ENCODE measurements around the gene DCC. TPM values are rescaled to one million over a fixed set of nuclear protein-coding genes. Genes with fewer than 3 reads are reported as not detected.

DCC gene
- total RNA-seq, 1 experiment from 2014 or later, result 0.39 TPM

- BruUV-seq (replicated peaks), result no TSS peak
- Histone ChIP-seq H3K4me1 (no peaks in the 10 kb centered on the region), H3K27me3 (replicated peaks; ENCODE audit: control insufficient read depth, insufficient read depth, low read length) (no peaks in the 10 kb centered on the region), H3K4me3 (ENCODE audit: low read depth, low read length) (no peak overlapping the region), H3K36me3 (ENCODE audit: control insufficient read depth, insufficient read depth, low read length) (no peaks in the 10 kb centered on the region), H3K9me3 (no peaks in the 10 kb centered on the region)
- Mint-ChIP-seq H3K4me1 (ENCODE audit: low read depth, unreplicated experiment) (no peaks in the 10 kb centered on the region), H3K36me3 (ENCODE audit: insufficient read depth, unreplicated experiment) (no peaks in the 10 kb centered on the region), H3K4me3 (ENCODE audit: unreplicated experiment) (no peak overlapping the region), H3K27me3 (ENCODE audit: insufficient read depth, unreplicated experiment) (no peaks in the 10 kb centered on the region), H3K9me3 (ENCODE audit: unreplicated experiment) (no peaks in the 10 kb centered on the region), H3K27ac (ENCODE audit: unreplicated experiment) (no peak overlapping the region)
- ChIA-PET POLR2A (no interaction called here), CTCF (no interaction called here)
- intact Hi-C loops (cut with micrococcal nuclease; ENCODE audit: unreplicated experiment), result no loop called here
- no peak for TF ChIP-seq CTCF (IDR thresholded peaks at IDR 0.05; ENCODE audit: insufficient read depth in 1 of 2, low read depth in 1 of 2, low read length in 1 of 2, severe bottlenecking in 1 of 2, unreplicated experiment in 1 of 2)
- no peak for DNase-seq
Observed at GRCh38 chr18:52319424-52319983, 20.5 kb upstream of the DCC start.

GRCh38 chr18:52322307-52322706, 17.7 kb upstream of the DCC start:
- no peak overlapping the region for H3K4me3 ChIP-seq (ENCODE audit: low read depth, low read length)
- TF ChIP-seq CTCF (IDR thresholded peaks at IDR 0.05; ENCODE audit: insufficient read depth in 1 of 2, low read depth in 1 of 2, low read length in 1 of 2, severe bottlenecking in 1 of 2, unreplicated experiment in 1 of 2), result no peak
- no peaks in the 10 kb centered on the region for H3K27me3 ChIP-seq (replicated peaks; ENCODE audit: control insufficient read depth, insufficient read depth, low read length)
- Mint-ChIP-seq H3K4me1 (ENCODE audit: low read depth, unreplicated experiment) (no peaks in the 10 kb centered on the region), H3K9me3 (ENCODE audit: unreplicated experiment) (no peaks in the 10 kb centered on the region), H3K36me3 (ENCODE audit: insufficient read depth, unreplicated experiment) (no peaks in the 10 kb centered on the region), H3K27ac (ENCODE audit: unreplicated experiment) (no peak overlapping the region), H3K4me3 (ENCODE audit: unreplicated experiment) (no peak overlapping the region), H3K27me3 (ENCODE audit: insufficient read depth, unreplicated experiment) (no peaks in the 10 kb centered on the region)
- intact Hi-C loops (cut with micrococcal nuclease; ENCODE audit: unreplicated experiment), result no loop called here
- no peaks in the 10 kb centered on the region for H3K36me3 ChIP-seq (ENCODE audit: control insufficient read depth, insufficient read depth, low read length)
- no peaks in the 10 kb centered on the region for H3K9me3 ChIP-seq
- no peaks in the 10 kb centered on the region for H3K4me1 ChIP-seq
- ChIA-PET POLR2A (no interaction called here), CTCF (no interaction called here)
- no TSS peak for BruUV-seq (replicated peaks)
- no peak for DNase-seq

- no peak overlapping the region for H3K4me3 ChIP-seq (ENCODE audit: low read depth, low read length)
- Mint-ChIP-seq H3K27me3 (ENCODE audit: insufficient read depth, unreplicated experiment) (no peaks in the 10 kb centered on the region), H3K4me3 (ENCODE audit: unreplicated experiment) (no peak overlapping the region), H3K4me1 (ENCODE audit: low read depth, unreplicated experiment) (no peaks in the 10 kb centered on the region), H3K9me3 (ENCODE audit: unreplicated experiment) (no peaks in the 10 kb centered on the region), H3K36me3 (ENCODE audit: insufficient read depth, unreplicated experiment) (no peaks in the 10 kb centered on the region), H3K27ac (ENCODE audit: unreplicated experiment) (no peak overlapping the region)
- intact Hi-C loops (cut with micrococcal nuclease; ENCODE audit: unreplicated experiment), result no loop called here
- POLR2A ChIA-PET, result no interaction called here
- BruUV-seq (replicated peaks), result no TSS peak
- no peaks in the 10 kb centered on the region for H3K36me3 ChIP-seq (ENCODE audit: control insufficient read depth, insufficient read depth, low read length)
- no peaks in the 10 kb centered on the region for H3K4me1 ChIP-seq
- no peak for DNase-seq
- H3K27me3 ChIP-seq (replicated peaks; ENCODE audit: control insufficient read depth, insufficient read depth, low read length), result no peaks in the 10 kb centered on the region
- no peak for TF ChIP-seq CTCF (IDR thresholded peaks at IDR 0.05; ENCODE audit: insufficient read depth in 1 of 2, low read depth in 1 of 2, low read length in 1 of 2, severe bottlenecking in 1 of 2, unreplicated experiment in 1 of 2)
- CTCF ChIA-PET, result no interaction called here
- H3K9me3 ChIP-seq, result no peaks in the 10 kb centered on the region
Observed at GRCh38 chr18:52323802-52324201, 16.2 kb upstream of the DCC start.

All from Caco-2 (cell line).